GM13977 (cell line): ENCODE data around the gene MICU1.
A peak's percentile ranks its signal among the peaks of the same experiment; 100 is the strongest.

Experiments used
- DNase-seq: peaks from one replicate; pipeline ENCODE4 v3.0.0; 2012; ENCODE audit warnings: low spot score
- CTCF ChIP-seq: IDR thresholded peaks from 2 replicates; pipeline ENCODE4 v1.5.1; 2012; ENCODE audit warnings: mild to moderate bottlenecking, control low read depth; ENCODE audit not compliant: insufficient read depth; ENCODE audit errors: extremely low read depth, missing control alignments
- in situ Hi-C: fragments of 300-500 bp; cut with MboI; formaldehyde crosslinking; loops from one replicate; pipeline ENCODE4 v1.12.0; 2022; ENCODE audit warnings: low sequenced_read_pairs, low pct_unique_long_range_greater_than_20kb, mixed read lengths, inconsistent platforms; ENCODE audit not compliant: unreplicated experiment

MICU1 gene

GRCh38 chr10:72337722-72338121, 288.2 kb downstream of the MICU1 start:
- no peak for TF ChIP-seq CTCF
- in situ Hi-C loops: loop anchor here (10.0 to 25.0 kb wide), 3 partner anchors 83 to 400 kb away; no protein-coding TSS in a partner anchor
- DNase-seq: no peak

GRCh38 chr10:72337039-72337629, 288.7 kb downstream of the MICU1 start:
- in situ Hi-C loops: loop anchor here (10.0 to 25.0 kb wide), 3 partner anchors 82 to 400 kb away; no protein-coding TSS in a partner anchor
- DNase-seq: peak; percentile 52
- peak; percentile 95 for TF ChIP-seq CTCF

GRCh38 chr10:72336259-72337038, 289.4 kb downstream of the MICU1 start:
- in situ Hi-C loops: loop anchor here (10.0 to 25.0 kb wide), 3 partner anchors 82 to 399 kb away; no protein-coding TSS in a partner anchor
- no peak for DNase-seq
- TF ChIP-seq CTCF: no peak

- DNase-seq: peak; percentile 57
- in situ Hi-C loops: loop anchor here (10.0 to 25.0 kb wide), 3 partner anchors 81 to 398 kb away; no protein-coding TSS in a partner anchor
- peak; percentile 18 for TF ChIP-seq CTCF
Measured at GRCh38 chr10:72335394-72336258, 290.3 kb downstream of the MICU1 start.

- DNase-seq: peak; percentile 69
- TF ChIP-seq CTCF: peak; percentile 39
Measured at GRCh38 chr10:72334825-72335393, 291.0 kb downstream of the MICU1 start.

More at GRCh38 chr10:72334825-72335393, 291.0 kb downstream of the MICU1 start:
- in situ Hi-C loops: loop anchor here (10.0 to 25.0 kb wide), 3 partner anchors 80 to 398 kb away; no protein-coding TSS in a partner anchor
